ENCODE measurements around the gene FBLIM1.

The FBLIM1 gene

DNA sequence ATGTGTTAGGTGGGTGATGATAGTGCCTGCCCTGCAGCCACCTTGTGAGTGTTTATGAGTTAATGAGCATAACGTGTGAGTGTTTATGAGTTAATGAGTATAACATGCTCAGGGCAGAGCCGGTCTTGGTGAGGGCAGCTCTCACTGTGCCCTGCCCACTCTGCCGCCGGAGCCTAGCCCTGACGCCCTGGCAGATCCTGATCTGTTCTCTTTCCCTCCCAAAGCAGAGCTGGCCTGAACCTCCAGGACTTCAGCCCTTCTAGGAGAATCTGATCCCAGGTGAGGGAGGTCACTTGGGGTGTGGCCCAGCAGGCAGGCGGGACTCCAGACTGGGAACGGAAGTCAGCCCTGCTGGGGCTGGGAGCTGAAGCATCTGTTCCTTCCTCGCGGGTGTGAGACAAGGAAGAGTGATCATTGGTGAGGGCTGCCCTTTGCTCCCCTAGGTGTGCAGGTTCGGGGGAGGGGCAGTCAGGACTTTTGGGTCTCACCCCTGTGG lies 5.7 kb downstream of the FBLIM1 start:
- DNase-seq: no peak
- intact Hi-C loops (cut with DNase I): no loop called here

GRCh38 chr1:15764890-15765289 lies 6.3 kb downstream of the FBLIM1 start:
- no peak for DNase-seq
- intact Hi-C loops (cut with DNase I): no loop called here

DNA sequence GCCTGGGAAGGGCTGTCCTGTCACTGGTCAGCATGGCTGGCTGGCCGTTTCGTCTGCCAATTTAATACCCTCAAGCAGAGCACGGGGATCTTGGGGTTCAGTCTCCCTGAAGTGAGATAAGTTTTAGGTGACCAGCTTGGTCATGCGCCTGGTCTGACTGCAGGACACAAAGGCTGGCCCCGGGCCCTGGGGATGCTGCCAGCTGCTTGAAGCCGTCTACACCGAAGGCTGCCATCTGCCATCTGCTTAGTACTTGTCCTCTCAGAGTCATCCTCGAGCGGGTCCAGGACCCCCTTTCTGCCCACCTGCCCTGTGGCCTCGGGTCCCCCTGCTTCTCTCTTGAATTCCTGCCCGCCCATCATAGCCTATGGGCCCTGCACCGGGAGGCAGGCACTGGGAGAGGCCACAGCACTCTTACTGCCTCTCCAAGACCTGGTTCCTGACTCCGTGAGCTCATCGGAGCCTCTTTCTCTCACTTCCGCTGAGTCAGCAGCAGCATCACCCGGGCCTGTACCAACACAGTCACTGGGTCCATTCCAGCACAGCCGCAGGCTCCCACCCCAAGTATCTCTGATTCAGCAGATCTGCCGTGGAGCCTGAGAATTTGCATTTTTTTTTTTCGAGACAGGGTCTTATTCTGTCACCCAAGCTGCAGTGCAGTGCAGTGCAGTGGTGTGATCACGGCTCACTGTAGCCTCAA lies 7.0 kb downstream of the FBLIM1 start:
- intact Hi-C loops (cut with DNase I): no loop called here
- DNase-seq: no peak

GRCh38 chr1:15767941-15768340 lies 9.3 kb downstream of the FBLIM1 start:
- no peak for DNase-seq
- intact Hi-C loops (cut with DNase I): no loop called here

- intact Hi-C loops (cut with DNase I): no loop called here
- no peak for DNase-seq
Observed at GRCh38 chr1:15768388-15768787, 9.8 kb downstream of the FBLIM1 start.

DNA sequence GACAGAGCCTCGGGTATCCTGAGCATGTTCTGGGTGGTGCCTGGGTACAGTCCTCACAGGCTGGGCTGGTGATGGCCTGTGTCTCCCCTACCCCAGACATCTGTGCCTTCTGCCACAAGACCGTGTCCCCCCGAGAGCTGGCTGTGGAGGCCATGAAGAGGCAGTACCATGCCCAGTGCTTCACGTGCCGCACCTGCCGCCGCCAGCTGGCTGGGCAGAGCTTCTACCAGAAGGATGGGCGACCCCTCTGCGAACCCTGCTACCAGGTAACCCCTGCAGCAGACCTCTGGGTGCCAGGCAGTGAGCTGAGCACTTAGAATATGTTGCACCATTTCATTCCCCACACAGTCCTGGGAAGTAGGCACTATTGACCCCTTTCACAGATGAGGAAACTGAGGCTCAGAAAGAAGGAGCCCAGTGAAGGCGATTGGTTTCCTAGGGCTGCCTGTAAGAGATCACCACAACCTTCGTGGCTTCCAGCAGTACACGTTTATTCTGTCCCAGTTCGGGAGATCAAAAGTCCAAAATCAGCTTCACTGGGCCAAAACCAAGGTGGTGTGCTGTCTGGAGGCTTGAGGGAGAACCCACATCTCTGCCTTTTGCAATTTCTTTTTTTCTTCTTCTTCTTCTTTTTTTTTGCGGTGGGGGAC lies 11.8 kb downstream of the FBLIM1 start:
- intact Hi-C loops (cut with DNase I): no loop called here
- peak in 1 of 10 donors; percentile 80 for DNase-seq

DNA sequence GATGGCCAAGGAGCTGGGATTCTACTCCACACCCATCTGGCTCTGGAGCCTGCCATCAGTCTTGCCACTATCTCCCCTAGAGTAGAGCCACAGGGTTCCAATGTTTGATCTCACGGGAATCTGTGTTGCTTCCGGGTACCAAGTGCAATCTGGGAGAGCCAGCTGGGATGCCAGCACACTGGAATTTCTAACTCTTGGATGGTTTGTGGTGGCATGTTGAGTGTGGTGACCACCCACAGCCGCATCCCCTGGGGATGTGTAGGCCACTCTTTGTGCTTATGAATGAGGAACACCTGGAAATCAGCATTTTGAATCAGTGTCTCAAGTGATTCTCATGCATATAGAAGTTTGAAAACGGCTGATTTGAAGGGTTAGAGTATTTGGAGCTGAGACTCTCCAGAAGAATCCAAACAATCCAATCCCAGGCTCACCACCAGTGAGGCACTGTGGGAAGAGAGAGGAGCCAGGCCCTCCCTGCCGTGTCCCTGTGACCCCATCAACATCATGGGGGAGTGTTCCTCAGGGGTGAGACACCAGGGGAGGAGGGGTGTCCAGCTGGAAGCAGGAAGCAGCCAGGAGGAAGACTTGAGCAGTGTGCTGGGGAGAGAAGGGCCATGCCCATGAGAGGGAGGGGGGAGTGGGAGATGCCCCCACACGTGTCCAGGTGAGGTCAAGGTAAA lies 13.4 kb downstream of the FBLIM1 start:
- intact Hi-C loops (cut with DNase I): no loop called here
- DNase-seq: no peak

DNA sequence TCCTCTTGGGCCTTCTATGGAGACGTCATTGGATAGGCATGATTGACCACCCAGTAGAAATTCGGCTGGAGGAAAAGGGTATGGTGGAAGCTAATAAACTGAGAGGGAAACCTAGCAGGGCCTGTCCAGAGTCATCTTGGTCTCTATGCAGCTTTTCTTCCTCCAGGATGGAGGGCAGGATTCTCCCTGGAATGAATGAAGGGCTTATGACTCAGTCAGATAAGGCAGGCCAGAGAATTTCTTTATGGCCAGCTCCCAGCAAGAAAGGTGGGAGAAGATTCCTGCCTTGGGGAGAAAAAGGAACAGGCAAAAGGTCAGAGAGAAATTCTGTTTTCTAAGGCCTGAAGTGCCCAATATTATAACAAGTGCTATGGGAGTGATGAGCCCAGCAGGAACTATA lies 17.1 kb downstream of the FBLIM1 start:
- DNase-seq: no peak
- intact Hi-C loops (cut with DNase I): no loop called here

GRCh38 chr1:15777909-15778707 lies 19.5 kb downstream of the FBLIM1 start:
- no peak for DNase-seq
- intact Hi-C loops (cut with DNase I): no loop called here

DNA sequence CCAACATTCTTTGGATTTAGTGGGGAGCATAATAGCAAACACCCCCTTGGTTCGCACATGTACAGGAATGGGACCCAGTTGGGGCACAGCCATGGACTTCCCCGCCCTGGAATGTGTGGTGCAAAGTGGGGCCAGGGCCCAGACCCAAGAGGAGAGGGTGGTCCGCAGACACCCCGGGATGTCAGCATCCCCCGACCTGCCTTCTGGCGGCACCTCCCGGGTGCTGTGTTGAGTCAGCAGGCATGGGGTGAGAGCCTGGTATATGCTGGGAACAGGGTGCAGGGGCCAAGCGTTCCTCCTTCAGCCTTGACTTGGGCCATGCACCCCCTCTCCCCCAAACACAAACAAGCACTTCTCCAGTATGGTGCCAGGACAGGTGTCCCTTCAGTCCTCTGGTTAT lies 27.1 kb downstream of the FBLIM1 start:
- intact Hi-C loops (cut with DNase I): no loop called here
- DNase-seq: no peak

GRCh38 chr1:15786581-15786980 lies 28.0 kb downstream of the FBLIM1 start:
- DNase-seq: no peak
- intact Hi-C loops (cut with DNase I): no loop called here

DNA sequence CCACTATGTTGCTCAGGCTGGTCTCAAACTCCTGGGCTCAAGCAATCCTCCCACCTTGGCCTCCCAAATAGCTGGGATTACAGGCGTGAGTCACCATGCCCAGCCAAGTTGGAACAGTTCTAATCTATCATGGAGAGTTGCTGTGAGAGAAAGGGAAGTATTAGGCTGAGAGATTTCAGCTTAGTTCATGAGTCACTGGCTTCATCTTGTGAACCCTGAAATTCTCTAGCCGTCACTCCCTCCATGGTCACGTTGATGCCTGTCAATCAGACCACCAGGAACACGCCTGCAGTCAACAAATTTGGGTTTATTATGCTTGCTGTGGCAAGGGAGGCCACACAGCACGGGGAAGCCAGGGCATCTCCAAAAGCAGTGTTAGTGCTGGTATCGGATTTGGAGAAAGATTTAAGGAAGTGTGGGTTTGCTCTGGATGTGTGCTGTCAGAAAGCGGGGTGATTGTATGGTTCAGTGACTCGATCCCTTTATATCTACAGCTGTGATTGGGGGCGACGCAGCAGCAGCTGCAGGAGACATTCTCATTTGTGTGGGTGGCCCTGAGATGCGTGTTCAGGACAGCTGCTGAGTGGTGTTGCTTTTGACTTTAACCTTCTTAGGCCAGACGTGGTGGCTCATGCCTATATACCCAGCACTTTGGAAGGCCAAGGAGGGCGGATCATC lies 30.2 kb downstream of the FBLIM1 start:
- no peak for DNase-seq
- intact Hi-C loops (cut with DNase I): no loop called here

- DNase-seq: no peak
- intact Hi-C loops (cut with DNase I): no loop called here
Observed at GRCh38 chr1:15796086-15796462, 37.5 kb downstream of the FBLIM1 start.

- intact Hi-C loops (cut with DNase I): no loop called here
Observed at GRCh38 chr1:15797614-15798390, 39.2 kb downstream of the FBLIM1 start.

GRCh38 chr1:15799004-15799867 lies 40.6 kb downstream of the FBLIM1 start:
- peak in 1 of 10 donors; percentile 30 for DNase-seq
- intact Hi-C loops (cut with DNase I): no loop called here

More at GRCh38 chr1:15797614-15798390, 39.2 kb downstream of the FBLIM1 start:
- DNase-seq: no peak

GRCh38 chr1:15799928-15800835 lies 41.6 kb downstream of the FBLIM1 start:
- intact Hi-C loops (cut with DNase I): no loop called here
- DNase-seq: no peak

DNA sequence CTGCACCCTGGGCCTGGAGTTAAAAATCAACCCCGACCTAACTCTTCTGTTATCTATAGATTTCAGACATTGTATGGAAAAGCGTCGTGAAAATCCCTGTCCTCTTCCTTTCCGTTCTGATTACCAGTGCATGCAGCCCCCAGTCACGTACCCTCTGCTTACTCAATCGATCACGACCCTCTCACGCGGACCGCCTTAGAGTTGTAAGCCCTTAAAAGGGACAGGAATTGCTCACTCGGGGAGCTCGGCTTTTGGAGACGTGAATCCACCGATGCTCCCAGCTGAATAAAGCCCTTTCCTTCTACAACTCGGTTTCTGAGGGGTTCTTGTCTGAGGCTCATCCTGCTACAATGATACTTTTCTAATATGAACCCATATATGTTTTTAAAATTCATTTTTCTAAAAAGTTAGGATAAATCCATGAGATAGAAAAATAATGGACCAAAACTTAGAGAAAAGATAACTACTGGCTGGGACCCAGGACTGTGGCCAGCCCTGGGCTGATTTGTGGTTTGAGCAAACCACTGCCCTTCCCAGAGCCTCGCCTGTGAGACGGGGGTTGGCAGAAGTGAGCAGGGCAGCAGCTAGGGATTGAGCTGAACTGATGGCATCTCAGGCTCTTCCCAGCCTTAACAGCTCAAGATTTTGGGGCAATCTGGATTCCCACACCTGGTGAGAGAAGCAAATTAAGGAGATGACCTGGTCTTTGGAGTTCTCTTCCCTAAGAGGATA lies 43.8 kb downstream of the FBLIM1 start:
- no peak for DNase-seq
- intact Hi-C loops (cut with DNase I): no loop called here

Data from posterior cingulate gyrus (tissue), 11 donors.